NOMO-1 treated with DMSO at 0.1 percent for 48 hours (cell line): ENCODE measurements around the gene SZRD1.
A peak's percentile ranks its signal among the peaks of the same experiment; 100 is the strongest.
"Not testable (repeated sequence)": the region's sequence is repeated elsewhere in the genome, so short reads cannot be mapped to it uniquely, and the experiment has no call there.

Source experiments
- DNase-seq: peaks from one replicate; lab custom pipeline; 2025; ENCODE audit not compliant: unreplicated experiment; lab: John Stamatoyannopoulos, UW

SZRD1 gene

GRCh38 chr1:16366722-16367257, at the start of gene SZRD1:
SZRD1 (plus strand) TSS chr1:16367242; CDS start chr1:16367258, 16 bp downstream.
- DNase-seq: peak; percentile 99

- DNase-seq: no peak
Observed at GRCh38 chr1:16318555-16318954, 48.5 kb upstream of the SZRD1 start.

- DNase-seq: no peak
Observed at GRCh38 chr1:16321176-16321867, 45.7 kb upstream of the SZRD1 start.

- DNase-seq: no peak
Observed at GRCh38 chr1:16324456-16324890, 42.6 kb upstream of the SZRD1 start.

GRCh38 chr1:16326833-16327404, 40.1 kb upstream of the SZRD1 start:
- no peak for DNase-seq

- no peak for DNase-seq
Observed at GRCh38 chr1:16334655-16335340, 32.2 kb upstream of the SZRD1 start.

GRCh38 chr1:16338961-16339360, 28.1 kb upstream of the SZRD1 start:
- DNase-seq: no peak

GRCh38 chr1:16340673-16341072, 26.4 kb upstream of the SZRD1 start:
- no peak for DNase-seq

GRCh38 chr1:16342331-16343062, 24.5 kb upstream of the SZRD1 start:
- no peak for DNase-seq

GRCh38 chr1:16343276-16343675, 23.8 kb upstream of the SZRD1 start:
- not testable (repeated sequence) for DNase-seq

GRCh38 chr1:16348414-16349182, 18.4 kb upstream of the SZRD1 start:
- no peak for DNase-seq

GRCh38 chr1:16349847-16350406, 17.1 kb upstream of the SZRD1 start:
- no peak for DNase-seq

- DNase-seq: no peak
Observed at GRCh38 chr1:16351456-16351993, 15.5 kb upstream of the SZRD1 start.

- DNase-seq: peak; percentile 84
Observed at GRCh38 chr1:16351994-16352841, 14.8 kb upstream of the SZRD1 start, which contains the start of gene FBXO42. FBXO42 (minus strand) TSS chr1:16352480; CDS start chr1:16315418, 37,062 bp downstream.

- DNase-seq: peak; percentile 7
Observed at GRCh38 chr1:16352842-16353535, 14.1 kb upstream of the SZRD1 start.

- no peak for DNase-seq
Observed at GRCh38 chr1:16354619-16355018, 12.4 kb upstream of the SZRD1 start.

- DNase-seq: no peak
Observed at GRCh38 chr1:16356867-16357266, 10.2 kb upstream of the SZRD1 start.

GRCh38 chr1:16365146-16365498, 1.9 kb upstream of the SZRD1 start:
- peak; percentile 87 for DNase-seq
